A549 (cell line): ENCODE measurements around the gene IMPDH2.

Experiments used
- CEBPB ChIP-seq, 2 experiments: fragments of >200 bp in 1 of 2; sonication (Bioruptor Twin) in 1 of 2; formaldehyde crosslinking in 1 of 2; IDR thresholded peaks; 2 replicates each; pipeline ENCODE4 v1.6.1; 2012 to 2016
- CHD4 ChIP-seq: fragments of 200-600 bp; sonication (generic); IDR thresholded peaks from 2 replicates; pipeline ENCODE4 v1.6.1; 2016; ENCODE audit warnings: antibody characterized with exemption, mild to moderate bottlenecking, borderline replicate concordance
- CTCF ChIP-seq: fragments of >200 bp; sonication (Bioruptor Twin); formaldehyde crosslinking; IDR thresholded peaks from 3 replicates; pipeline ENCODE4 v1.5.1; 2016
- EP300 ChIP-seq, 2 experiments: fragments of >200 bp; sonication (Bioruptor Twin); formaldehyde crosslinking; IDR thresholded peaks; 2 replicates in 1 of 2; 3 replicates in 1 of 2; pipeline ENCODE4 v1.6.1; 2016 to 2017
- POLR2A ChIP-seq: IDR thresholded peaks from 2 replicates; pipeline ENCODE4 v1.6.1; 2012; ENCODE audit warnings: mild to moderate bottlenecking, low read length
- POLR2AphosphoS2 ChIP-seq: conservative IDR thresholded peaks from 2 replicates; pipeline ENCODE4 v1.6.1; 2012; ENCODE audit warnings: low read length, improper control_type of control experiment, inconsistent platforms
- REST ChIP-seq: fragments of 200-600 bp; sonication (generic); IDR thresholded peaks from 2 replicates; pipeline ENCODE4 v1.6.1; 2016; ENCODE audit warnings: antibody characterized with exemption, mild to moderate bottlenecking, moderate library complexity

- no peak for TF ChIP-seq REST
- TF ChIP-seq CHD4 = no peak
- TF ChIP-seq EP300 (IDR thresholded peaks at IDR 0.05) = no peak
- no peak for TF ChIP-seq CTCF
- no peak for TF ChIP-seq POLR2A
- TF ChIP-seq POLR2AphosphoS2 = no peak
- TF ChIP-seq CEBPB (IDR thresholded peaks at IDR 0.05) = no peak
Measured at GRCh38 chr3:49026536-49026935, 2.7 kb downstream of the IMPDH2 start.
